Peyer's patch (tissue), 4 donors: ENCODE data around the gene XRRA1. TPM values are rescaled to one million over a fixed set of nuclear protein-coding genes. Genes with fewer than 3 reads are reported as not detected.
A peak's percentile ranks its signal among the peaks of the same experiment; 100 is the strongest.

ENCODE experiments used
- DNase-seq, 3 donors: peaks; one replicate each; pipeline ENCODE4 v3.0.0-alpha.2; 2017 to 2019
- H3K27ac ChIP-seq, 4 donors: fragments of 200-600 bp; sonication (generic); one replicate each; pipeline ENCODE4 v1.5.1; 2016 to 2019
- H3K27me3 ChIP-seq, 2 donors: fragments of 200-600 bp; sonication (generic); one replicate each; pipeline ENCODE4 v1.5.1; 2019
- H3K36me3 ChIP-seq, 3 donors: fragments of 200-600 bp; sonication (generic); one replicate each; pipeline ENCODE4 v1.5.1; 2016 to 2019
- H3K4me1 ChIP-seq, 4 donors: fragments of 200-600 bp; sonication (generic); one replicate each; pipeline ENCODE4 v1.5.1; 2016 to 2019
- H3K4me3 ChIP-seq, 4 donors: fragments of 200-600 bp; sonication (generic); 1 replicate in 3 of 4; 2 replicates in 1 of 4; pipeline ENCODE4 v1.5.1; 2016 to 2019; ENCODE audit warnings: mild to moderate bottlenecking in 1 of 4
- H3K9me3 ChIP-seq, 4 donors: fragments of 200-600 bp; sonication (generic); one replicate each; pipeline ENCODE4 v1.5.1; 2016 to 2019; ENCODE audit warnings: mild to moderate bottlenecking in 1 of 4
- POLR2A ChIP-seq, 2 donors: fragments of 450-650 bp; IDR thresholded peaks; one replicate each; pipeline ENCODE4 v1.5.1; 2017; ENCODE audit warnings: antibody characterized with exemption in 2 of 2, mild to moderate bottlenecking in 2 of 2, moderate library complexity in 2 of 2
- total RNA-seq, 4 donors: library from RNA; depleted of rRNA; stranded (reverse); fragments of >200 nt; gene quantifications; one replicate each; pipeline ENCODE4 v1.1.0, GENCODE V29; 2016
- TF ChIP-seq, protein P1 (sequence below), 6 experiments: fragments of 450-650 bp in 4 of 6; fragments of 200-600 bp in 2 of 6; sonication (generic) in 1 of 6; IDR thresholded peaks; one replicate each; pipeline ENCODE4 v1.5.1; 2017 to 2019; ENCODE audit warnings: antibody characterized with exemption in 6 of 6, mild to moderate bottlenecking in 3 of 6, moderate library complexity in 1 of 6

Gene XRRA1
- total RNA-seq, 4 donors from 2014 or later, result 12.8 to 45.9 (median 26.1) TPM

DNA sequence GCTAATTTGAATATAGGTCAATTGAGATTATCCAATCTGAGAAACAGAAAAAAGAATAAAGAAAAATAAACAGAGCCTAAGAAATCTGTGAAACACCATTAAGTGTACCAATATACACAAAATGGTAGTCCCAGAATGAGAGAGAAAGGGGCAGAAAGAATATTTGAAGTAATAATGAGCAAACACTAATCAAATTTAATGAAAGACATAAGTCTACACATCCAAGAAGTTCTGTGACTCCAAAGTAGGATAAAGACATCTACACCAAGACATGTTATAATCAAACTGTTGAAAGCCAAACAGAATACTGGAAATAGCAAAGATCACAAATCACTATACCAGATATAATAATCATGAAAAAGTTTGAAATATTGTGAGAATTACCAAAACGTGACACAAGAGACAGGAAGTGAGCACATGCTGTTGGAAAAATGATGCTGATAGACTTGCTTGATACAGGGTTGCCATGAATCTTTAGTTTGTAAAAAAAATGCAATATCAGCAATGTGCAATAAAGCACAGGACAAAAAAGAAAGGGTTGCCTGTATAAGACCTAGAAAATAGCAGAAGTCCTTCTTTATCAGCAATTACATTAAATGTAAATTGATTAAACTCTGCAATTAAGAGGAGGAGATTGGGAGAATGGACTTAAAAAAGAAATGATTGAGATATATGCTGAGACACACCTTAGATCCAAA lies 124.5 kb downstream of the XRRA1 start:
- Histone ChIP-seq H3K4me3 (no peak overlapping the region), H3K4me1 (peaks cover 0 to 6% (median 0%) of the 10 kb centered on the region in 4 donors), H3K27ac (no peak overlapping the region), H3K27me3 (no peaks in the 10 kb centered on the region), H3K36me3 (peaks cover 0 to 35% (median 0%) of the 10 kb centered on the region in 3 donors), H3K9me3 (peaks cover 0 to 11% (median 6%) of the 10 kb centered on the region in 4 donors)
- TF ChIP-seq, protein P1, sequence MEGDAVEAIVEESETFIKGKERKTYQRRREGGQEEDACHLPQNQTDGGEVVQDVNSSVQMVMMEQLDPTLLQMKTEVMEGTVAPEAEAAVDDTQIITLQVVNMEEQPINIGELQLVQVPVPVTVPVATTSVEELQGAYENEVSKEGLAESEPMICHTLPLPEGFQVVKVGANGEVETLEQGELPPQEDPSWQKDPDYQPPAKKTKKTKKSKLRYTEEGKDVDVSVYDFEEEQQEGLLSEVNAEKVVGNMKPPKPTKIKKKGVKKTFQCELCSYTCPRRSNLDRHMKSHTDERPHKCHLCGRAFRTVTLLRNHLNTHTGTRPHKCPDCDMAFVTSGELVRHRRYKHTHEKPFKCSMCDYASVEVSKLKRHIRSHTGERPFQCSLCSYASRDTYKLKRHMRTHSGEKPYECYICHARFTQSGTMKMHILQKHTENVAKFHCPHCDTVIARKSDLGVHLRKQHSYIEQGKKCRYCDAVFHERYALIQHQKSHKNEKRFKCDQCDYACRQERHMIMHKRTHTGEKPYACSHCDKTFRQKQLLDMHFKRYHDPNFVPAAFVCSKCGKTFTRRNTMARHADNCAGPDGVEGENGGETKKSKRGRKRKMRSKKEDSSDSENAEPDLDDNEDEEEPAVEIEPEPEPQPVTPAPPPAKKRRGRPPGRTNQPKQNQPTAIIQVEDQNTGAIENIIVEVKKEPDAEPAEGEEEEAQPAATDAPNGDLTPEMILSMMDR (IDR thresholded peaks at IDR 0.05), result no peak
- no peak for TF ChIP-seq POLR2A (IDR thresholded peaks at IDR 0.05)
- DNase-seq, result no peak

DNA sequence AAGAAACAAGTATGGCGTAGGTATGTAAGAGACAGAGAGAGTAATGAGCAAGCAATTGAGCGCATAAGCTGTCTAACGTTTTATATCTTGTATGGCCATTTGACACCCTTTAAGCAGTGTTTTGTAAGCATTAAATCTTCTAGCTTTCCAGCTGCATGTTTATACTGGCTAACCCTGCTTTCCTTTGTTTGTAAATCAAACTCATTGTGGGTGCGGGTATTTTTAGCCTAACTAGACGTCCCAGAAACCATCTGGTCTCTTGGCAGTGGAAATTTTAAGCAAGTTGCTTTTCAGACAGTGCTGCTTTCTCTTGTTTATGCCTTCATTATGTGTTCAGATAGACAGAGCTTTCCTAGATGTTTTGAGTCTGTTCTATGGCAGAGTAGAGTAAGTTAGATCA lies 126.7 kb downstream of the XRRA1 start:
- Histone ChIP-seq H3K4me3 (no peak overlapping the region), H3K9me3 (peaks cover 0 to 11% (median 5%) of the 10 kb centered on the region in 4 donors), H3K36me3 (peaks cover 0 to 46% (median 0%) of the 10 kb centered on the region in 3 donors), H3K27me3 (no peaks in the 10 kb centered on the region), H3K27ac (peak overlapping the region in 2 of 4 donors; percentile 12 to 44), H3K4me1 (peaks cover 0 to 6% (median 0%) of the 10 kb centered on the region in 4 donors)
- no peak for DNase-seq
- TF ChIP-seq, protein P1 (IDR thresholded peaks at IDR 0.05), result no peak
- no peak for TF ChIP-seq POLR2A (IDR thresholded peaks at IDR 0.05)

DNA sequence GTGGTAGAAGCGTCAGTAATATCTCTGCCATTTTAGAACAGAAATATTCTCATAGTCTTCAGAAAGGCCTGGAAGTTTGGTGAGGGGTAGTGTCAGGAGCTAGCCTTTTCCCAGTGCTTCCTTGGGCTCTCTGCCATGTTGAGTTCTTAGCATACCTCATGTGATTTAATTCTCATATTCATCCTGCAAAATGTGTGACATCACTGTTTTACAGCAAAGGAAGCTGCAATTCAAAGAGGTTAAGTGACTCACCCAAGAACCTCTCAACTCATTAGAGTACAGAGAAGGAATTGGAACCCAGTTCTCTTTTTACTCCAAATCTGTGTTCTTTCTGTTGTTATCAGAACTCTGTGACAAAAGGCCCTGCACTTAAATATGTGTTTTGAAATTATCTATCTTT lies 128.1 kb downstream of the XRRA1 start:
- TF ChIP-seq POLR2A (IDR thresholded peaks at IDR 0.05), result no peak
- Histone ChIP-seq H3K4me1 (peaks cover 0 to 6% (median 0%) of the 10 kb centered on the region in 4 donors), H3K36me3 (peaks cover 0 to 32% (median 0%) of the 10 kb centered on the region in 3 donors), H3K9me3 (peaks cover 0 to 4% (median 0%) of the 10 kb centered on the region in 4 donors), H3K27ac (peak overlapping the region in 1 of 4 donors; percentile 17), H3K4me3 (no peak overlapping the region), H3K27me3 (no peaks in the 10 kb centered on the region)
- no peak for DNase-seq

DNA sequence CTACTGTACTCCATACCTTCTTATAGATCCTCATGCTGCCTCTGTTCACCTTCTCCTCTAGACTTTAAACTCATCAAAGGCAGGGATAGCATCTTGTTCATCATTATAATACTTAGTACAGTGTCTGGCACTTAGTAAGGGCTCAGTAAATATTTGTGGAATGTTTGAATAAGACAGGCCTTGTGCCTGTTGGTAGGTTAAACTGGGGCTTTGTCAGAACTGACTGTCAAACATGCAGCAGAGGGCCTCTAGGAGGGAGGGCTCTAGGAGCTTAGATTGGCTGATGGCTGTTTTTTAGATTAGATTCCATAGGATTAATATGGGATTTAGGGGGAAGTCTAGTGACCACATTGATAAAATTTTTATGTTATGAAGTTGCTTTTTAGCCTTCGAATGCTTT lies 129.5 kb downstream of the XRRA1 start:
- no peak overlapping the region for H3K27ac ChIP-seq
- H3K36me3 ChIP-seq, result peaks cover 0 to 29% (median 0%) of the 10 kb centered on the region in 3 donors
- no peaks in the 10 kb centered on the region for H3K27me3 ChIP-seq
- DNase-seq, result no peak
- TF ChIP-seq POLR2A (IDR thresholded peaks at IDR 0.05), result no peak
- TF ChIP-seq, protein P1 (IDR thresholded peaks at IDR 0.05), result no peak
- H3K4me1 ChIP-seq, result peaks cover 0 to 6% (median 0%) of the 10 kb centered on the region in 4 donors
- H3K9me3 ChIP-seq, result peaks cover 0 to 2% (median 0%) of the 10 kb centered on the region in 4 donors
- H3K4me3 ChIP-seq, result no peak overlapping the region

DNA sequence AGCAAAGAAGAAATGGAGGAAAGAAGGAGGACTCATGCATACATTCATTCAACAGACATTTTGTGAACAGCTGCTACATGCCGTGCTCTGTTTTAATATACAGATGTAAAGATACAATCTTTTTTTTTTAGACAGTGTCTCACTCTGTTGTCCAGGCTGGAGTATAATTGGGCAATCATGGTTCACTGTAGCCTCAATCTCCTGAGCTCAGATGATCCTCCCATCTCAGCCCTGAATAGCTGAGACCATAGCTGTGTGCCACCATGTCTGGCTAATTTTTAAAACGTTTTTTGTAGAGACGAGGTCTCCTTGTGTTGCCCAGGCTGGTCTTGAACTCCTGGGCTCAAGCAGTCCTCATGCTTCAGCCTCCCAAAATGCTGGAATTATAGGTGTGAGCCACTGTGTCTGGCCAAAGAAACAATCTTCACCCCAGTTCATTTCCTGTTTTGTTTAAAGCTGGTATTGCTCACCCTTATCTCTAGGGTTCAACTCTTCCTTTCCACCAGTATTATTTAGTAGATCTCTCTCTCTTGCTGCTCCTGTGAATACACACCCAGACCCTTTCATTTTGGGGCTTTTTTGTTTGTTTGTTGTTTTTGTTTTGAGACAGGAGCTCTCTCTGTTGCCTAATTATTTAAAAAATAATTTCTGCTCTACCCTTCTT lies 130.5 kb downstream of the XRRA1 start:
- Histone ChIP-seq H3K27me3 (no peaks in the 10 kb centered on the region), H3K9me3 (no peaks in the 10 kb centered on the region), H3K36me3 (peaks cover 0 to 31% (median 0%) of the 10 kb centered on the region in 3 donors), H3K4me1 (peaks cover 0 to 6% (median 0%) of the 10 kb centered on the region in 4 donors), H3K27ac (no peak overlapping the region), H3K4me3 (no peak overlapping the region)
- DNase-seq, result no peak
- TF ChIP-seq, protein P1 (IDR thresholded peaks at IDR 0.05), result no peak
- no peak for TF ChIP-seq POLR2A (IDR thresholded peaks at IDR 0.05)

DNA sequence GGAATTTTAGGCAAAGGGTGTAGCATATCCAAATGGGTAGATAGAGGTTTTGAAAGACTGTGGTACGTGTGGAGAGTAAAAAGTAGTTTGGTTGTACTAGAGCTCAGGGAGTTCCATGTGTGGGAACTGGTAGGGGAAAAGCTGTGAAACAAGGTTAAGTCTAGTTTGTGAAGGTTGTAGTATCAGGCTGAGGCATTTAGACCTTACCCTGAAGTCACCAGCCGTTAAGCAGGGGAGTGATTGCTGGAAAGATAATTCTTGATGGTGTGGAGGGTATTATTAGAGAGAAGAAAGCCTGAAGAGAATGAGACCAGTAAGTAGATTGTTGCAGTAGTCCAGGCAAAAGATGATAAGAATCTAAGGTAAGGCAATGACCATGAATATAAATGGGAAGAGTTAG lies 132.2 kb downstream of the XRRA1 start:
- H3K9me3 ChIP-seq, result no peaks in the 10 kb centered on the region
- TF ChIP-seq, protein P1 (IDR thresholded peaks at IDR 0.05), result no peak
- DNase-seq, result no peak
- H3K36me3 ChIP-seq, result peaks cover 0 to 34% (median 0%) of the 10 kb centered on the region in 3 donors
- H3K27me3 ChIP-seq, result no peaks in the 10 kb centered on the region
- no peak overlapping the region for H3K27ac ChIP-seq
- H3K4me3 ChIP-seq, result no peak overlapping the region
- H3K4me1 ChIP-seq, result no peaks in the 10 kb centered on the region
